Activated naive CD8-positive, alpha-beta T cell treated with anti-CD3 and anti-CD28 coated beads for 36 hours (primary cell): ENCODE data around the gene P2RY1. TPM values are rescaled to one million over a fixed set of nuclear protein-coding genes. Genes with fewer than 3 reads are reported as not detected.
"Not testable (repeated sequence)": the region's sequence is repeated elsewhere in the genome, so short reads cannot be mapped to it uniquely, and the experiment has no call there.

Experiments
- DNase-seq: peaks from one replicate; pipeline ENCODE4 v3.0.0; 2021
- H3K27ac Mint-ChIP-seq: one replicate; pipeline ENCODE4 v1.8.0; 2022; ENCODE audit warnings: mild to moderate bottlenecking, moderate library complexity, mixed read lengths
- H3K27me3 Mint-ChIP-seq: one replicate; pipeline ENCODE4 v1.8.0; 2022; ENCODE audit warnings: mild to moderate bottlenecking, mixed read lengths
- H3K36me3 Mint-ChIP-seq: one replicate; pipeline ENCODE4 v1.8.0; 2021; ENCODE audit warnings: mild to moderate bottlenecking, mixed read lengths
- H3K4me1 Mint-ChIP-seq: one replicate; pipeline ENCODE4 v1.8.0; 2021; ENCODE audit warnings: mixed read lengths
- H3K4me3 Mint-ChIP-seq: one replicate; pipeline ENCODE4 v1.8.0; 2022; ENCODE audit warnings: mild to moderate bottlenecking, moderate library complexity, mixed read lengths
- H3K9me3 Mint-ChIP-seq: one replicate; pipeline ENCODE4 v1.8.0; 2022; ENCODE audit warnings: mixed read lengths
- total RNA-seq, 2 experiments: library from RNA; stranded (reverse); gene quantifications; one replicate each; pipeline ENCODE4 v1.2.3, GENCODE V29; 2021

The P2RY1 gene
- total RNA-seq, 2 experiments from 2014 or later = 0.52 to 0.74 TPM

- H3K9me3 Mint-ChIP-seq = no peaks in the 10 kb centered on the region
- H3K27ac Mint-ChIP-seq = no peak overlapping the region
- DNase-seq = no peak
- H3K36me3 Mint-ChIP-seq = no peaks in the 10 kb centered on the region
- H3K4me1 Mint-ChIP-seq = no peaks in the 10 kb centered on the region
- H3K4me3 Mint-ChIP-seq = no peak overlapping the region
- H3K27me3 Mint-ChIP-seq = peaks cover under 1% of the 10 kb centered on the region
Observed at GRCh38 chr3:152857082-152857481, 22.2 kb downstream of the P2RY1 start.

DNA sequence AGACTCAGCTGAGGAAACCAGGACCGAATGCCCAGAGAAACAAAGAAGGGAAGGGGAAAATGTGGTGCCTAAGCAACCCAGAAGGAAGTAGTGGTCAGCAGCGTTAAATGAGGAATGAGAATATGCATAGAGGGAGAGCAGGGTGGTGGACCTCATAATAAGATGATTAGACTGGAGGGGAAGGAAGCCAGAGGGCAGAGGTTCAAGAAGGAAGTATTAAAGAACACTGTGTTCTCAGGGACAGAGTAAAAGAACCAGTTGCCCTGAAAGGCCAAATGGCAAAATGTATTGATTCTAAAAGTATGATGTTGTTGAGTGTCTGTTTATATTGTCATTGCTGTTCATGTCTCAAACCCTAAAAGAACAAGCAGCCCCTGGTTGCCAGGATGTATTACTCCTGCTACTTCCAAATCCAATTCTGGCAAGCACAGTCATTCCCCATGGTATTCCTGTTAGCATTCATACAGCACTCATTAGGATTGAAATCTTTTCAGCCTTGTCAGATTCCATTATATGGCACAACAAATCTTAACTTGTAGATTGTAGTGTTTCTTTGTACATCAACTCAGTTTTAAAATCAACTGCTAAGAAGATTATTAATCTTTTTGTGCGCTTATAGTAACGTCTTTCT is 23.4 kb downstream of the P2RY1 start:
- H3K4me1 Mint-ChIP-seq = no peaks in the 10 kb centered on the region
- H3K27ac Mint-ChIP-seq = no peak overlapping the region
- DNase-seq = no peak
- no peak overlapping the region for H3K4me3 Mint-ChIP-seq
- H3K9me3 Mint-ChIP-seq = no peaks in the 10 kb centered on the region
- H3K36me3 Mint-ChIP-seq = no peaks in the 10 kb centered on the region
- H3K27me3 Mint-ChIP-seq = no peaks in the 10 kb centered on the region

GRCh38 chr3:152860736-152861135 is 25.8 kb downstream of the P2RY1 start:
- Mint-ChIP-seq H3K27me3 (no peaks in the 10 kb centered on the region), H3K4me3 (no peak overlapping the region), H3K9me3 (no peaks in the 10 kb centered on the region), H3K27ac (no peak overlapping the region), H3K36me3 (no peaks in the 10 kb centered on the region), H3K4me1 (no peaks in the 10 kb centered on the region)
- DNase-seq = no peak

DNA sequence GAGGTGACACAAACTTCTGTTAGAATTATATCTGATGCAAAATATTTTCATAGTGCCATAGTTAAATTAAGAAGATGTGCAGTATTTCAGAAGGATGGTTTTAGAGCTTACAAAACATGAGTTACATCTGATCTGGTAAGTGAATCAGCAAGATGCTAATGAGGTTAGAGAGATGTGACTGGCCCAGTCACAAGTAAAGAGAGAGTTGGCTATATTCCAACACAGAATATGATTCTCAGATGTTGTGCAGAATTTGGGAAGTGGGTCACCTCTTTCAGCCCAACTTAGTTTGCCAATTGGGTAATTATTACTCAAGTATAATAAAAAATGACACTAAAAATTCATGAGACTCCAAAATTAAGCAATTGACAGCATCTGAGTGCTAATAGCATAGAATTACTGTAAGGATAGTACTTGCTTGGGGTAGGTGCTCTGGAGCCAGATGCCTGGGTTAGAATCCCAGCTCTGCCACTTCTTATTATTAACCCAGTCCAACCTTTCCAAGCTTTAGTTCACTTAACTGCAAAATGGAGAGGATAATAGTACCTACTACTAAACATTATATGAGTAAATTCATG is 30.8 kb downstream of the P2RY1 start:
- no peaks in the 10 kb centered on the region for H3K4me1 Mint-ChIP-seq
- no peak overlapping the region for H3K27ac Mint-ChIP-seq
- peaks cover 4% of the 10 kb centered on the region for H3K27me3 Mint-ChIP-seq
- DNase-seq = no peak
- H3K9me3 Mint-ChIP-seq = no peaks in the 10 kb centered on the region
- H3K36me3 Mint-ChIP-seq = no peaks in the 10 kb centered on the region
- no peak overlapping the region for H3K4me3 Mint-ChIP-seq

GRCh38 chr3:152870027-152870426 is 35.1 kb downstream of the P2RY1 start:
- no peak for DNase-seq
- Mint-ChIP-seq H3K36me3 (no peaks in the 10 kb centered on the region), H3K9me3 (no peaks in the 10 kb centered on the region), H3K27me3 (peaks cover 4% of the 10 kb centered on the region), H3K4me1 (no peaks in the 10 kb centered on the region), H3K4me3 (no peak overlapping the region), H3K27ac (no peak overlapping the region)

- not testable (repeated sequence) for H3K4me1 Mint-ChIP-seq, DNase-seq, H3K36me3 Mint-ChIP-seq, H3K9me3 Mint-ChIP-seq, H3K27ac Mint-ChIP-seq, H3K27me3 Mint-ChIP-seq, H3K4me3 Mint-ChIP-seq
Observed at GRCh38 chr3:152873314-152873713, 38.4 kb downstream of the P2RY1 start.

GRCh38 chr3:152874896-152875749 is 40.2 kb downstream of the P2RY1 start:
- DNase-seq = no peak
- Mint-ChIP-seq H3K36me3 (no peaks in the 10 kb centered on the region), H3K27me3 (no peaks in the 10 kb centered on the region), H3K27ac (no peak overlapping the region), H3K9me3 (peaks cover 3% of the 10 kb centered on the region), H3K4me3 (no peak overlapping the region), H3K4me1 (no peaks in the 10 kb centered on the region)

DNA sequence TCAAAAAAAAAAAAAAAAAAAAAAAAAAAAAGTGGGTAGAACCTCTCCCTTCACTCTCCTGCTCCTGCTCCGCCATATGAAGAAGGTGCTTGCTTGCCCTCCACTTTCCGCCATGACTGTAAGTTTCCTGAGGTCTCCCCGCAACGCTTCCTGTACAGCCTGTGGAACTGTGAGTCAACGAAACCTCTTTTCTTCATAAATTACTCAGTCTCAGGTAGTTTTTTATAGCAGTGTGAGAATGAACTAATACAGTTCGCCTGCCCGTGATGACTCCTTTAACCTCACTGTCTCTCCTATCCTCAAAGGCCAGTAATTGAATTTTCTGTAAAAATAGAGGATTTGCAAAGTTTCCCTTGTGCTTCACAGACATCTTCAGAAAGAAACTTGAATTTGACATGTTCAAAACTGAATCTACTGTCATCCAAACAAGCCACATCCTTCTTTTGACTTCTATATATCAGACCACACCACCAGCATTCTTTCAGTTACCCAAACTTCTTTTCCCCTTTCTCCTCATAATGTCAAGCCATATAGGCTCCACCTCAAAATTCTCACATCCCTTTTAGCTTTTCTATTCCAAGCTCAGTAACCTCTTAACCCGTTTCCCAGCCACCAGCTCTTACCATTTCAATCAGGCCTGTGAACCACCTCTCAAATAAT is 44.3 kb downstream of the P2RY1 start:
- H3K9me3 Mint-ChIP-seq = peaks cover 3% of the 10 kb centered on the region
- no peak overlapping the region for H3K27ac Mint-ChIP-seq
- no peaks in the 10 kb centered on the region for H3K4me1 Mint-ChIP-seq
- no peak overlapping the region for H3K4me3 Mint-ChIP-seq
- no peak for DNase-seq
- H3K27me3 Mint-ChIP-seq = no peaks in the 10 kb centered on the region
- H3K36me3 Mint-ChIP-seq = no peaks in the 10 kb centered on the region

GRCh38 chr3:152879790-152880174 is 44.9 kb downstream of the P2RY1 start:
- DNase-seq = no peak
- no peak overlapping the region for H3K27ac Mint-ChIP-seq
- peaks cover 3% of the 10 kb centered on the region for H3K9me3 Mint-ChIP-seq
- no peaks in the 10 kb centered on the region for H3K4me1 Mint-ChIP-seq
- no peaks in the 10 kb centered on the region for H3K27me3 Mint-ChIP-seq
- H3K36me3 Mint-ChIP-seq = no peaks in the 10 kb centered on the region
- no peak overlapping the region for H3K4me3 Mint-ChIP-seq

DNA sequence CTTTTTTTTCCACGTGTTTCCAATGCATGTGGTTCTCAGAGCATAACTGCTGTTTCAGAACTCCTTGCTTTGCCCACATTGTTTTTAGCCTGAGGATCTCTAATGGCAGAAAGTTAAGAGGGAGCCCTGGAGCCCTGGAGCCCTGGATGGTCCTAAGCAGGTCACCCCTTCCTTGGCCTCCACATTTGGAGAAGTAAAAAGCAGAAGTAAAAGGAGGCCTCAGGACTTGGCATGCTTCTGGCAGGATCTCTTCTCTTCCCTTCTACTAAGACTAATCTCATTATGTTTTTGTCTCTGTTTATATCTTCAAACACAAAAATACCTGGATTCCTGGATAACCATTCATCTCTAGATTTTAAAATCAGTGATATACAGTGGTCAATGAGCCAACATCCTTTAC is 50.1 kb downstream of the P2RY1 start:
- no peak for DNase-seq
- H3K27ac Mint-ChIP-seq = no peak overlapping the region
- H3K4me1 Mint-ChIP-seq = no peaks in the 10 kb centered on the region
- H3K9me3 Mint-ChIP-seq = no peaks in the 10 kb centered on the region
- H3K4me3 Mint-ChIP-seq = no peak overlapping the region
- no peaks in the 10 kb centered on the region for H3K36me3 Mint-ChIP-seq
- H3K27me3 Mint-ChIP-seq = peaks cover 10% of the 10 kb centered on the region
